Activated T-cell treated with anti-CD3 and anti-CD28 coated beads for 48 hours (primary cell): ENCODE data around the gene TUG1.

Experiments
- DNase-seq: peaks from one replicate; pipeline ENCODE4 v3.0.0-alpha.2; 2020; ENCODE audit warnings: low read depth

Gene TUG1

GRCh38 chr22:30947816-30948454, 21.1 kb upstream of the TUG1 start:
- no peak for DNase-seq

- DNase-seq: no peak
These were observed 20.1 kb upstream of the TUG1 start for GRCh38 chr22:30948930-30949342.

- DNase-seq: no peak
These were observed 19.0 kb upstream of the TUG1 start for GRCh38 chr22:30949934-30950660.

- no peak for DNase-seq
These were observed 15.9 kb upstream of the TUG1 start for GRCh38 chr22:30953206-30953605.

- no peak for DNase-seq
These were observed 13.9 kb upstream of the TUG1 start for GRCh38 chr22:30955153-30955552.

GRCh38 chr22:30964858-30965257, 4.2 kb upstream of the TUG1 start:
- no peak for DNase-seq

- DNase-seq: no peak
These were observed 796 bp upstream of the TUG1 start, which contains the start of gene MORC2 for GRCh38 chr22:30968015-30968923. MORC2 (minus strand) TSS chr22:30968774; CDS start chr22:30967889, 885 bp downstream.

- no peak for DNase-seq
These were observed 679 bp downstream of the TUG1 start for GRCh38 chr22:30969532-30970355.

- DNase-seq: no peak
These were observed 1.3 kb downstream of the TUG1 start for GRCh38 chr22:30970356-30970746.

- DNase-seq: no peak
These were observed 9.4 kb downstream of the TUG1 start for GRCh38 chr22:30978304-30978962.

- no peak for DNase-seq
These were observed 10.9 kb downstream of the TUG1 start for GRCh38 chr22:30979932-30980331.

GRCh38 chr22:30982512-30982911, 13.4 kb downstream of the TUG1 start:
- DNase-seq: no peak

GRCh38 chr22:30984317-30984716, 15.3 kb downstream of the TUG1 start:
- no peak for DNase-seq

GRCh38 chr22:30985561-30986208, 16.6 kb downstream of the TUG1 start:
- DNase-seq: no peak

GRCh38 chr22:30989474-30989873, 20.4 kb downstream of the TUG1 start:
- DNase-seq: no peak

- DNase-seq: no peak
These were observed 21.6 kb downstream of the TUG1 start for GRCh38 chr22:30990690-30991089.

- no peak for DNase-seq
These were observed 23.5 kb downstream of the TUG1 start for GRCh38 chr22:30992565-30992964.

GRCh38 chr22:30994960-30995359, 25.9 kb downstream of the TUG1 start:
- no peak for DNase-seq

- DNase-seq: no peak
These were observed 27.4 kb downstream of the TUG1 start for GRCh38 chr22:30996462-30996861.

- DNase-seq: no peak
These were observed 29.3 kb downstream of the TUG1 start for GRCh38 chr22:30998329-30998728.
